Erythroblast (primary cell): ENCODE measurements around the gene MTREX.

ENCODE experiments used
- GATA1 ChIP-seq: IDR thresholded peaks from 2 replicates; pipeline ENCODE4 v1.6.1; 2011; ENCODE audit warnings: low read depth, mild to moderate bottlenecking, control low read depth, low read length, moderate library complexity
- POLR2A ChIP-seq: IDR thresholded peaks from 2 replicates; pipeline ENCODE4 v1.6.1; 2011; ENCODE audit warnings: mild to moderate bottlenecking, low read length

- no peak for TF ChIP-seq POLR2A
- no peak for TF ChIP-seq GATA1
These were observed 124.8 kb downstream of the MTREX start for GRCh38 chr5:55432549-55432948.
